Measurements from ENCODE around the gene FAM149A. TPM values are rescaled to one million over a fixed set of nuclear protein-coding genes. Genes with fewer than 3 reads are reported as not detected.

The FAM149A gene
- total RNA-seq, 1 donor from 2014 or later, result 1.2 TPM

- Histone ChIP-seq H3K4me1 (ENCODE audit: insufficient read depth, low read length) (no peaks in the 10 kb centered on the region), H3K36me3 (ENCODE audit: insufficient read depth, low read length) (no peaks in the 10 kb centered on the region), H3K9ac (ENCODE audit: low read length) (no peak overlapping the region), H3K9me3 (ENCODE audit: insufficient read depth, low read depth, low read length) (no peaks in the 10 kb centered on the region), H3K4me2 (ENCODE audit: low read length) (no peak overlapping the region), H3K79me2 (ENCODE audit: insufficient read depth, low read length) (no peaks in the 10 kb centered on the region), H3K27ac (ENCODE audit: low read depth, low read length) (no peak overlapping the region), H3K4me3 (ENCODE audit: insufficient read depth, low read depth, low read length) (no peak overlapping the region), H3K27me3 (ENCODE audit: insufficient read depth, low read length) (peaks cover 10% of the 10 kb centered on the region), H2AFZ (ENCODE audit: low read depth, low read length) (no peak overlapping the region), H4K20me1 (ENCODE audit: insufficient read depth, low read length) (no peaks in the 10 kb centered on the region)
- Mint-ChIP-seq H3K4me3 (ENCODE audit: unreplicated experiment) (no peak overlapping the region), H3K4me1 (ENCODE audit: low read depth, unreplicated experiment) (no peaks in the 10 kb centered on the region), H3K27ac (ENCODE audit: unreplicated experiment) (no peak overlapping the region), H3K9me3 (ENCODE audit: unreplicated experiment) (peaks cover 3% of the 10 kb centered on the region), H3K36me3 (ENCODE audit: low read depth, unreplicated experiment) (no peaks in the 10 kb centered on the region), H3K27me3 (ENCODE audit: low read depth, unreplicated experiment) (peaks cover 29% of the 10 kb centered on the region)
- no peak for TF ChIP-seq CTCF (IDR thresholded peaks at IDR 0.05; ENCODE audit: insufficient read depth, low read depth, low read length)
- TF ChIP-seq EZH2 (IDR thresholded peaks at IDR 0.05; ENCODE audit: insufficient read depth, low read length), result no peak
- no peak for DNase-seq (ENCODE audit: low read depth)
- FAIRE-seq, result no peak
Measured at GRCh38 chr4:186097386-186097785, 7.1 kb upstream of the FAM149A start.

DNA sequence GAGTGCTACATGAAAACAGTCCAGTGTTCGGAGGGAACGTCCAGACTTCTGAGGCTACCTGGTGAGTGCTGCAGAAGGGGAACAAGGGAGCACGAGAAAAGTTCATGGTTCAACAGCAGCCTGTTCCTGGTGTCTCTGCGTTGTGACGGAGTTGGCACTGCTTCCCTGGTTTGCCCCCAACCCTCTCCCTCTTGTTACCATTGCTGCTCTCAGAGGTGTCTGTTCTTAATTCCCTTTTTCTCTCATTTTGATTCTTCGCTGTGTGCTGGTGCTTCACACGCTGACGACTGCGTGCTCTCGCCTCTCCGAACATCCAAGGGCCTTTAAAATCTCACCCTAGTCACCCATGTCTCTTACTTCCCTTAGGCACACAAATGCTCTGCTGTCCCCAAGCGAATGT, 1.6 kb upstream of the FAM149A start:
- Mint-ChIP-seq H3K9me3 (ENCODE audit: unreplicated experiment) (peaks cover 2% of the 10 kb centered on the region), H3K4me1 (ENCODE audit: low read depth, unreplicated experiment) (peaks cover 7% of the 10 kb centered on the region), H3K27ac (ENCODE audit: unreplicated experiment) (no peak overlapping the region), H3K4me3 (ENCODE audit: unreplicated experiment) (no peak overlapping the region), H3K27me3 (ENCODE audit: low read depth, unreplicated experiment) (peaks cover 38% of the 10 kb centered on the region), H3K36me3 (ENCODE audit: low read depth, unreplicated experiment) (no peaks in the 10 kb centered on the region)
- Histone ChIP-seq H3K9me3 (ENCODE audit: insufficient read depth, low read depth, low read length) (no peaks in the 10 kb centered on the region), H3K4me2 (ENCODE audit: low read length) (no peak overlapping the region), H3K4me1 (ENCODE audit: insufficient read depth, low read length) (no peaks in the 10 kb centered on the region), H3K27ac (ENCODE audit: low read depth, low read length) (no peak overlapping the region), H4K20me1 (ENCODE audit: insufficient read depth, low read length) (no peaks in the 10 kb centered on the region), H3K9ac (ENCODE audit: low read length) (no peak overlapping the region), H3K36me3 (ENCODE audit: insufficient read depth, low read length) (no peaks in the 10 kb centered on the region), H3K27me3 (ENCODE audit: insufficient read depth, low read length) (peaks cover 22% of the 10 kb centered on the region), H3K79me2 (ENCODE audit: insufficient read depth, low read length) (no peaks in the 10 kb centered on the region), H3K4me3 (ENCODE audit: insufficient read depth, low read depth, low read length) (no peak overlapping the region), H2AFZ (ENCODE audit: low read depth, low read length) (no peak overlapping the region)
- FAIRE-seq (no peak), DNase-seq (ENCODE audit: low read depth) (no peak)
- TF ChIP-seq EZH2 (IDR thresholded peaks at IDR 0.05; ENCODE audit: insufficient read depth, low read length) (no peak), CTCF (IDR thresholded peaks at IDR 0.05; ENCODE audit: insufficient read depth, low read depth, low read length) (no peak)

DNA sequence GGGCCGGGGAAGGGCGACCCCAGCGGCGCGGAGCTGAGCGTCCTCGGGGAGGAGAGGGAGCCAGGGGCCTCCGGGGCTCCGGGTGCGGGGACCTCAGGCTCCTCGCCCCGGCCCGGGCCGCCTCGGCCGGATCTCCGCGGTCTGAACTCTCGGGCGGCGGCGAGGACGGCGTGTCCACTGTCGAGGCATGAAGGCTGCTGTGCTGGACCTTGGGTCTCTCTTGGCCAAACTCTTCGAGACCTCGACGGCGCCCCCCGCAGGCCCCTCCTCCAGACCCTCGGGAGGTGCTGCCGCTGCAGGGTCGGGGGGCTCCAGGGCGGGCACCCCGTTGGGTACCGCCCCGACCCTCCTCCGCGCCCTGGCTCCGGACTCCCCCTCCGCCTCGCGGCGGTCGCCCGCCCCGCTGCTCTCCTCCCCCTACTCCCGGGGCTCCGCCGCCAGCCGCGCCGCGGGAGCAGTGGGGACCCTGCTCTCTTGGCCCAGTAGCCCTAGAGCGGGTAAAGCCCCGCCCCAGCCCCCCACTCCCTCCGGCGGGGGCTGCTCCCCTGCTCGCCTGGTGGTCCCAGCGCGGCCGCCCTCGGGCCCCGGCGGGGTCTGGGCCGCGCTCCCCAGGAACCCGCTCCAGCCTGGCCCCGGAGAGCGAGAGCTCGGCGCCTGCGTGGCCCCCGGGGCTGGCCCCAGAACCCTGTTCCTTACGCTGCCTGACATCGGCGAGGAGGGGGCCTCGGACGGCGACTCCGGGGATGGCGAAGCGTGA, 564 bp downstream of the FAM149A start:
- Mint-ChIP-seq H3K9me3 (ENCODE audit: unreplicated experiment) (peaks cover 2% of the 10 kb centered on the region), H3K4me3 (ENCODE audit: unreplicated experiment) (peak overlapping the region; percentile 84), H3K27ac (ENCODE audit: unreplicated experiment) (no peak overlapping the region), H3K27me3 (ENCODE audit: low read depth, unreplicated experiment) (peaks cover 39% of the 10 kb centered on the region), H3K4me1 (ENCODE audit: low read depth, unreplicated experiment) (peaks cover 7% of the 10 kb centered on the region), H3K36me3 (ENCODE audit: low read depth, unreplicated experiment) (no peaks in the 10 kb centered on the region)
- no peaks in the 10 kb centered on the region for H3K36me3 ChIP-seq (ENCODE audit: insufficient read depth, low read length)
- no peaks in the 10 kb centered on the region for H3K4me1 ChIP-seq (ENCODE audit: insufficient read depth, low read length)
- H2AFZ ChIP-seq (ENCODE audit: low read depth, low read length), result peak overlapping the region; percentile 61
- DNase-seq (ENCODE audit: low read depth) (no peak), FAIRE-seq (no peak)
- H3K79me2 ChIP-seq (ENCODE audit: insufficient read depth, low read length), result no peaks in the 10 kb centered on the region
- peak overlapping the region; percentile 35 for H3K9ac ChIP-seq (ENCODE audit: low read length)
- H4K20me1 ChIP-seq (ENCODE audit: insufficient read depth, low read length), result no peaks in the 10 kb centered on the region
- H3K4me3 ChIP-seq (ENCODE audit: insufficient read depth, low read depth, low read length), result peak overlapping the region; percentile 42
- H3K9me3 ChIP-seq (ENCODE audit: insufficient read depth, low read depth, low read length), result no peaks in the 10 kb centered on the region
- TF ChIP-seq EZH2 (IDR thresholded peaks at IDR 0.05; ENCODE audit: insufficient read depth, low read length) (peak; percentile 93), CTCF (IDR thresholded peaks at IDR 0.05; ENCODE audit: insufficient read depth, low read depth, low read length) (no peak)
- no peak overlapping the region for H3K27ac ChIP-seq (ENCODE audit: low read depth, low read length)
- peak overlapping the region; percentile 81 for H3K4me2 ChIP-seq (ENCODE audit: low read length)
- H3K27me3 ChIP-seq (ENCODE audit: insufficient read depth, low read length), result peaks cover 22% of the 10 kb centered on the region
